Astrocyte (in vitro differentiated cells and primary cell): ENCODE data around the gene F10. TPM values are rescaled to one million over a fixed set of nuclear protein-coding genes. Genes with fewer than 3 reads are reported as not detected.
"Not testable (repeated sequence)": the region's sequence is repeated elsewhere in the genome, so short reads cannot be mapped to it uniquely, and the experiment has no call there.

ENCODE experiments used
- DNase-seq: peaks from one replicate; pipeline ENCODE4 v3.0.0-alpha.2; 2010; ENCODE audit warnings: low read depth
- FAIRE-seq: peaks from 2 replicates; lab custom pipeline; 2011; peaks lifted over from hg19 to GRCh38; lab: Jason Lieb, UNC
- H2AFZ ChIP-seq: 2 replicates; pipeline ENCODE4 v1.6.0; 2012; ENCODE audit warnings: low read depth, low read length, inconsistent platforms
- H3K27ac ChIP-seq: 2 replicates; pipeline ENCODE4 v1.5.1; 2011; ENCODE audit warnings: low read depth, low read length, inconsistent platforms
- H3K27me3 ChIP-seq: 2 replicates; pipeline ENCODE4 v1.6.0; 2011; ENCODE audit warnings: low read length, inconsistent platforms; ENCODE audit not compliant: insufficient read depth
- H3K36me3 ChIP-seq: 2 replicates; pipeline ENCODE4 v1.5.1; 2011; ENCODE audit warnings: low read length, inconsistent platforms; ENCODE audit not compliant: insufficient read depth
- H3K4me1 ChIP-seq: 2 replicates; pipeline ENCODE4 v1.5.1; 2011; ENCODE audit warnings: low read length, inconsistent platforms; ENCODE audit not compliant: insufficient read depth
- H3K4me2 ChIP-seq: 2 replicates; pipeline ENCODE4 v1.6.0; 2012; ENCODE audit warnings: low read length, inconsistent platforms
- H3K4me3 ChIP-seq: 2 replicates; pipeline ENCODE4 v1.5.1; 2011; ENCODE audit warnings: low read depth, mild to moderate bottlenecking, low read length, inconsistent platforms; ENCODE audit not compliant: insufficient read depth
- H3K79me2 ChIP-seq: 2 replicates; pipeline ENCODE4 v1.6.0; 2012; ENCODE audit warnings: mild to moderate bottlenecking, low read length, inconsistent platforms; ENCODE audit not compliant: insufficient read depth
- H3K9ac ChIP-seq: 2 replicates; pipeline ENCODE4 v1.6.0; 2012; ENCODE audit warnings: mild to moderate bottlenecking, low read length, inconsistent platforms
- H3K9me3 ChIP-seq: 2 replicates; pipeline ENCODE4 v1.5.1; 2012; ENCODE audit warnings: low read depth, mild to moderate bottlenecking, low read length, inconsistent platforms; ENCODE audit not compliant: insufficient read depth
- H4K20me1 ChIP-seq: 2 replicates; pipeline ENCODE4 v1.6.0; 2012; ENCODE audit warnings: low read length, inconsistent platforms; ENCODE audit not compliant: insufficient read depth
- H3K27ac Mint-ChIP-seq: one replicate; pipeline ENCODE4 v1.8.0; 2021; ENCODE audit warnings: mild to moderate bottlenecking, mixed read lengths; ENCODE audit not compliant: unreplicated experiment
- H3K27me3 Mint-ChIP-seq: one replicate; pipeline ENCODE4 v1.8.0; 2021; ENCODE audit warnings: low read depth, mixed read lengths; ENCODE audit not compliant: unreplicated experiment
- H3K36me3 Mint-ChIP-seq: one replicate; pipeline ENCODE4 v1.8.0; 2021; ENCODE audit warnings: low read depth, mixed read lengths; ENCODE audit not compliant: unreplicated experiment
- H3K4me1 Mint-ChIP-seq: one replicate; pipeline ENCODE4 v1.8.0; 2021; ENCODE audit warnings: low read depth, mixed read lengths; ENCODE audit not compliant: unreplicated experiment
- H3K4me3 Mint-ChIP-seq: one replicate; pipeline ENCODE4 v1.8.0; 2021; ENCODE audit warnings: mild to moderate bottlenecking, moderate library complexity, mixed read lengths; ENCODE audit not compliant: unreplicated experiment
- H3K9me3 Mint-ChIP-seq: one replicate; pipeline ENCODE4 v1.8.0; 2021; ENCODE audit warnings: mild to moderate bottlenecking, mixed read lengths; ENCODE audit not compliant: unreplicated experiment
- CTCF ChIP-seq: IDR thresholded peaks from 2 replicates; pipeline ENCODE4 v1.5.1; 2011; ENCODE audit warnings: low read depth, mild to moderate bottlenecking, inconsistent platforms, low read length, moderate library complexity; ENCODE audit not compliant: insufficient read depth
- EZH2 ChIP-seq: IDR thresholded peaks from 2 replicates; pipeline ENCODE4 v1.6.1; 2012; ENCODE audit warnings: mild to moderate bottlenecking, low read length, inconsistent platforms; ENCODE audit not compliant: insufficient read depth
- total RNA-seq: library from RNA; stranded (reverse); gene quantifications from 2 replicates; pipeline ENCODE4 v1.2.1, GENCODE V29; 2021

The F10 gene
- total RNA-seq, 1 donor from 2014 or later = 0.45 TPM

- Histone ChIP-seq H3K9me3 (no peaks in the 10 kb centered on the region), H3K4me1 (peaks cover 3% of the 10 kb centered on the region), H3K4me3 (no peak overlapping the region), H3K9ac (no peak overlapping the region), H3K27ac (no peak overlapping the region), H3K79me2 (no peaks in the 10 kb centered on the region), H3K27me3 (peaks cover 20% of the 10 kb centered on the region), H3K36me3 (no peaks in the 10 kb centered on the region), H2AFZ (peak overlapping the region; percentile 47), H3K4me2 (peak overlapping the region; percentile 67), H4K20me1 (no peaks in the 10 kb centered on the region)
- no peaks in the 10 kb centered on the region for H3K4me1 Mint-ChIP-seq
- peaks cover 3% of the 10 kb centered on the region for H3K9me3 Mint-ChIP-seq
- peaks cover 15% of the 10 kb centered on the region for H3K27me3 Mint-ChIP-seq
- H3K4me3 Mint-ChIP-seq = no peak overlapping the region
- TF ChIP-seq CTCF (no peak), EZH2 (no peak)
- DNase-seq = no peak
- no peaks in the 10 kb centered on the region for H3K36me3 Mint-ChIP-seq
- no peak overlapping the region for H3K27ac Mint-ChIP-seq
- FAIRE-seq = no peak
Measured at GRCh38 chr13:113110852-113111315, 11.7 kb upstream of the F10 start.

GRCh38 chr13:113111821-113112220 lies 10.8 kb upstream of the F10 start:
- not testable (repeated sequence) for H3K9ac ChIP-seq, DNase-seq, H3K27ac ChIP-seq, H3K9me3 Mint-ChIP-seq, H3K79me2 ChIP-seq, H2AFZ ChIP-seq, H3K4me1 Mint-ChIP-seq, H3K4me2 ChIP-seq, H3K4me3 Mint-ChIP-seq, H3K36me3 ChIP-seq, H3K4me3 ChIP-seq, H3K27ac Mint-ChIP-seq, H3K9me3 ChIP-seq, H4K20me1 ChIP-seq, FAIRE-seq, H3K4me1 ChIP-seq, H3K36me3 Mint-ChIP-seq
- peaks cover 20% of the 10 kb centered on the region for H3K27me3 ChIP-seq
- H3K27me3 Mint-ChIP-seq = peaks cover 24% of the 10 kb centered on the region

GRCh38 chr13:113112475-113112874 lies 10.1 kb upstream of the F10 start:
- H3K4me1 ChIP-seq, H2AFZ ChIP-seq, H3K9me3 Mint-ChIP-seq, H3K36me3 ChIP-seq, H3K79me2 ChIP-seq, DNase-seq, H4K20me1 ChIP-seq, FAIRE-seq, H3K27ac Mint-ChIP-seq, H3K4me3 Mint-ChIP-seq, H3K4me3 ChIP-seq, H3K27ac ChIP-seq, H3K4me1 Mint-ChIP-seq, H3K4me2 ChIP-seq, H3K9ac ChIP-seq, H3K36me3 Mint-ChIP-seq, H3K9me3 ChIP-seq: not testable (repeated sequence)
- peaks cover 23% of the 10 kb centered on the region for H3K27me3 ChIP-seq
- peaks cover 29% of the 10 kb centered on the region for H3K27me3 Mint-ChIP-seq
